Muscle layer of duodenum (tissue), 2 donors: Measurements from ENCODE around the gene RLN3.

Experiments
- H3K27ac ChIP-seq: one replicate; pipeline ENCODE4 v1.7.0; 2013; ENCODE audit warnings: mild to moderate bottlenecking, low read length
- H3K27me3 ChIP-seq: one replicate; pipeline ENCODE4 v1.7.0; 2013; ENCODE audit warnings: low read depth, mild to moderate bottlenecking, control low read depth, low read length
- H3K36me3 ChIP-seq, 2 donors: one replicate each; pipeline ENCODE4 v1.7.0; 2013; ENCODE audit warnings: low read length in 2 of 2, control low read depth in 1 of 2, mild to moderate bottlenecking in 1 of 2; ENCODE audit not compliant: insufficient read depth in 2 of 2, control insufficient read depth in 1 of 2
- H3K4me1 ChIP-seq, 2 donors: one replicate each; pipeline ENCODE4 v1.7.0; 2013; ENCODE audit warnings: low read length in 2 of 2, mild to moderate bottlenecking in 2 of 2, control low read depth in 1 of 2, moderate library complexity in 1 of 2; ENCODE audit not compliant: insufficient read depth in 2 of 2, control insufficient read depth in 1 of 2
- H3K4me3 ChIP-seq, 2 donors: one replicate each; pipeline ENCODE4 v1.7.0; 2013; ENCODE audit warnings: low read length in 2 of 2, low read depth in 1 of 2, mild to moderate bottlenecking in 1 of 2
- H3K9me3 ChIP-seq, 2 donors: one replicate each; pipeline ENCODE4 v1.7.0; 2013; ENCODE audit warnings: low read length in 2 of 2, control low read depth in 1 of 2, mild to moderate bottlenecking in 1 of 2; ENCODE audit not compliant: control insufficient read depth in 1 of 2
- donor health status: healthy.

RLN3 gene

DNA sequence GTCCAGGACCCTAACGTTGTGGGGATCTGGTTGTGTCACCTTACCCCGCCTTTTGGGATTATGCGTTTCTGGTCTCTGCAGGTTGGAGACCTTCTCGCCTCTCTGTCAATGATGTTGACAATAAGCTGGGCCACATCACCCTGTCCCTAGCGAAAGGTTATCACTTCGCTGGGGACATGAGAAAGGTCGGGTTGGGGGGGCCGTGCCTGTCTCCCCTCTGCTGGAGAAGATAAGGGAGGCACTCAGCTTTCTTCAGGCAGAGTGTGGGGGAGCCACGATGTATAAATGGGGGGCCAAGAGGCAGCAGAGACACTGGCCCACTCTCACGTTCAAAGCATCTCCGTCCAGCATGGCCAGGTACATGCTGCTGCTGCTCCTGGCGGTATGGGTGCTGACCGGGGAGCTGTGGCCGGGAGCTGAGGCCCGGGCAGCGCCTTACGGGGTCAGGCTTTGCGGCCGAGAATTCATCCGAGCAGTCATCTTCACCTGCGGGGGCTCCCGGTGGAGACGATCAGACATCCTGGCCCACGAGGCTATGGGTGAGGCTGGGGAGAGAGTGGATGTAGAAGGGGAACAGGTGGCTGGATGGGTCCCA is at the start of gene RLN3:
Gene RLN3, plus strand, starts transcription at position 293 of the 595 bp plus-strand sequence. Its CDS starts 57 bp downstream, at position 350.
- peaks cover 0 to 12% of the 10 kb centered on the region in 2 donors for H3K4me1 ChIP-seq
- H3K36me3 ChIP-seq, result no peaks in the 10 kb centered on the region
- no peaks in the 10 kb centered on the region for H3K9me3 ChIP-seq
- peaks cover 4% of the 10 kb centered on the region for H3K27me3 ChIP-seq
- no peak within 1 kb of the TSS for H3K27ac ChIP-seq
- H3K4me3 ChIP-seq, result no peak within 1 kb of the TSS

DNA sequence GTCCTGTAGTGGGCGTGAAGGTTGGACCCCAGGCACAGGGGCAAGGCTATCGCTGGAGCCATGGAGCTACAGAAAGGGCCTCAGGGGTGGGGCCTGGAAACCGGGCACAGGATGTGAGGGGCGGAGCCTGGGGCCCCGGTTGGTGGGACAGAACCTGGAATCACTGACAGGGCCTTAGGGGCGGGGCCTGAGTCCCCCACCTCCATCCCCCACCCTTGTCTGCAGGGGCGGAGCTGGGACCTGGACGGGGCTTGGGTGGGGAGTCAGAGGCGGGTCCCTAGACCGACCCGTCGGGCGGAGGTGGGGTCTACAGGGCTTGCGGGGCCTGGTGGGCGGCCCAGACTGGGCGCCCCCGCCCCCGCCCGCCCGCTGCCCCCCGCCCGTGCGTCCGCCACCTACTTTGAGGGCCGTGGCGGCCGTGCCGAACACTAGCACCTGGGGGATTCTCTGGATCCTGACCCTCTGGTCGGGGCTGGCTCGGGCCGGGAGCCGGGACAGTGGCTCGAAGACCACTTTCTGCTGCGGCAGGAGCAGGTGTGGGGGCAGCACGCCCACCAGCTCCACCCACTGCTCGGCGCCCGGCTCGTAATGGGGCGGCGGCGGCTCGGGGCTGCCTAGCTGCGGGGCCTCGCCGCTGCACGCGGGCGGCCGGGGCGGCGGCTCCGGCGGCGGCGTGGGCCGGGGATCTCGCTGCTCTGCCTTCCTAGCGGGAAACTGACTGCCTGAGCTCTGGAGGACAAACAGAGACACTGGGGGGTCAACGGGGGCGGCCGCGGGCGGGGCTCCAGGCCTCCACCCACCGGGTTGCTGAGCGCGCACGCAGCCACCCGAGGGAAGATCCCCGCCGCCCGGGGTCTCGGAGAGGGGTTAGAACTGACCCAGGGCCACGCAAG is 49.4 kb upstream of the RLN3 start:
- Histone ChIP-seq H3K27me3 (no peaks in the 10 kb centered on the region), H3K4me3 (peak overlapping the region in 1 of 2 donors; percentile 52), H3K36me3 (peaks cover 8 to 11% of the 10 kb centered on the region in 2 donors), H3K9me3 (no peaks in the 10 kb centered on the region), H3K4me1 (peaks cover 0 to 18% of the 10 kb centered on the region in 2 donors), H3K27ac (no peak overlapping the region)

- no peak overlapping the region for H3K27ac ChIP-seq
- peak overlapping the region in 1 of 2 donors; percentile 52 for H3K4me3 ChIP-seq
- H3K36me3 ChIP-seq, result peaks cover 5 to 11% of the 10 kb centered on the region in 2 donors
- H3K9me3 ChIP-seq, result no peaks in the 10 kb centered on the region
- H3K27me3 ChIP-seq, result no peaks in the 10 kb centered on the region
- peaks cover 0 to 18% of the 10 kb centered on the region in 2 donors for H3K4me1 ChIP-seq
Observed at GRCh38 chr19:13979244-13979615, 48.7 kb upstream of the RLN3 start.

- Histone ChIP-seq H3K4me3 (no peak overlapping the region), H3K27ac (no peak overlapping the region), H3K27me3 (no peaks in the 10 kb centered on the region), H3K4me1 (peaks cover 0 to 18% of the 10 kb centered on the region in 2 donors), H3K9me3 (no peaks in the 10 kb centered on the region), H3K36me3 (peaks cover 3 to 11% of the 10 kb centered on the region in 2 donors)
Observed at GRCh38 chr19:13979686-13980085, 48.3 kb upstream of the RLN3 start.

DNA sequence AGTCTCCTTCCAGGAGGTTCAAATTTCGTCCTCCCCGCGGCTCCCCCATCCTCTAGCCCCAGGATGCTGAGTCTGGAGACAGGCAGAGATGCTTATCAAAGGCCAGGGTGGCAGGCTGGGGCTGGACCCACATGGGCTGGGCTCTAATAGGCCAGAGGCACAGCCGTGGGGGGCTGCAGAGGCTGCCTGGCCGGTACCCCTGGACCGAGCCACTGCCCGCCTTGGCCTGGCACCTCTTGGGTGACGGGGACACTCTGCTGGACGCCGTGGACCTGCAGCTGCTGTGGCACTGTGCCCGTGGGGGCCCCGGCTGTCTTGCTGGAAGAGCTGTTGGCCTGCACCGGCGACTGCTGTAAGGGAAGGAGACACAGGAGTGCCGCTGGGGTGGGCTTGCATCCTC is 47.6 kb upstream of the RLN3 start:
- Histone ChIP-seq H3K4me1 (peaks cover 0 to 18% of the 10 kb centered on the region in 2 donors), H3K9me3 (no peaks in the 10 kb centered on the region), H3K27me3 (no peaks in the 10 kb centered on the region), H3K36me3 (peaks cover 3 to 11% of the 10 kb centered on the region in 2 donors), H3K27ac (no peak overlapping the region), H3K4me3 (no peak overlapping the region)

- H3K27ac ChIP-seq, result no peak overlapping the region
- H3K9me3 ChIP-seq, result no peaks in the 10 kb centered on the region
- H3K27me3 ChIP-seq, result no peaks in the 10 kb centered on the region
- peaks cover 0 to 11% of the 10 kb centered on the region in 2 donors for H3K36me3 ChIP-seq
- H3K4me1 ChIP-seq, result peaks cover 0 to 20% of the 10 kb centered on the region in 2 donors
- H3K4me3 ChIP-seq, result no peak overlapping the region
Observed at GRCh38 chr19:13981021-13981420, 46.9 kb upstream of the RLN3 start.

- Histone ChIP-seq H3K4me3 (no peak overlapping the region), H3K9me3 (no peaks in the 10 kb centered on the region), H3K27me3 (no peaks in the 10 kb centered on the region), H3K4me1 (peaks cover 0 to 24% of the 10 kb centered on the region in 2 donors), H3K27ac (no peak overlapping the region), H3K36me3 (peaks cover 0 to 6% of the 10 kb centered on the region in 2 donors)
Observed at GRCh38 chr19:13981467-13981866, 46.5 kb upstream of the RLN3 start.

DNA sequence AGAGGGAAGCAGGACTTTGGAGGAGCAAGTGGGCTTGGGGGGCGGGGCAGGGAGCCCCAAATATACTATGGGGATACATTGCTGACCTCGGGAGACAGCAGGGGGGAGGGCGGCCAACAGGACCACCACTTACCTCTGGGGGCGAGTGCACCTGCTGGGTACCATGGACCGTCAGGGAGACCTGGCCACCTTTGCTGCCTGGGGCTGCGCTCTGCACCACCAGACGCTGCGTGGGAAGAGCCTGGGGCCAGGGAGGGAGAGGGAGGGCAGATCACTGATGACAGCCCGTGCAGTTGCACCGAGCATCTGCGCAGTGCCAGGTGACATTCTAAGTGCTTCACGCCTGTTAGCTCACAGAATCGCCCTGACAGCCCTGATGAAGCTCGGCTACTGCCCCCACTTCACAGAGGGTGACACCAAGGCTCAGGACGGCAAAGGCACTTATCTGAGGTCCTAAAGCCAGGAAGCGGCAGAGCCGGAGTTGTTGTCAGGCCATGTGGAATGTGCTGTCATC is 45.9 kb upstream of the RLN3 start:
- no peaks in the 10 kb centered on the region for H3K9me3 ChIP-seq
- no peaks in the 10 kb centered on the region for H3K27me3 ChIP-seq
- peaks cover 0 to 30% of the 10 kb centered on the region in 2 donors for H3K4me1 ChIP-seq
- H3K4me3 ChIP-seq, result no peak overlapping the region
- no peak overlapping the region for H3K27ac ChIP-seq
- peaks cover 0 to 5% of the 10 kb centered on the region in 2 donors for H3K36me3 ChIP-seq

GRCh38 chr19:13982773-13983172 is 45.2 kb upstream of the RLN3 start:
- Histone ChIP-seq H3K36me3 (peaks cover 0 to 5% of the 10 kb centered on the region in 2 donors), H3K9me3 (no peaks in the 10 kb centered on the region), H3K27ac (no peak overlapping the region), H3K27me3 (no peaks in the 10 kb centered on the region), H3K4me1 (peaks cover 4 to 32% of the 10 kb centered on the region in 2 donors), H3K4me3 (no peak overlapping the region)

GRCh38 chr19:13983213-13983889 is 44.6 kb upstream of the RLN3 start:
- Histone ChIP-seq H3K9me3 (no peaks in the 10 kb centered on the region), H3K4me1 (peaks cover 4 to 27% of the 10 kb centered on the region in 2 donors), H3K27ac (no peak overlapping the region), H3K36me3 (peaks cover 0 to 5% of the 10 kb centered on the region in 2 donors), H3K27me3 (no peaks in the 10 kb centered on the region), H3K4me3 (no peak overlapping the region)

GRCh38 chr19:13984186-13984585 is 43.8 kb upstream of the RLN3 start:
- Histone ChIP-seq H3K9me3 (no peaks in the 10 kb centered on the region), H3K36me3 (peaks cover 0 to 5% of the 10 kb centered on the region in 2 donors), H3K4me1 (peaks cover 4 to 24% of the 10 kb centered on the region in 2 donors), H3K4me3 (no peak overlapping the region), H3K27ac (no peak overlapping the region), H3K27me3 (no peaks in the 10 kb centered on the region)
